Retinal pigment epithelial cell (primary cell): ENCODE measurements around the gene CPT2.

Experiments
- DNase-seq: peaks from one replicate; pipeline ENCODE4 v3.0.0-alpha.2; 2010; ENCODE audit warnings: low read depth
- H3K4me3 ChIP-seq: 2 replicates; pipeline ENCODE4 v1.5.1; 2011; ENCODE audit warnings: mild to moderate bottlenecking, low read length, control low read depth, moderate library complexity
- CTCF ChIP-seq: conservative IDR thresholded peaks from 2 replicates; pipeline ENCODE4 v1.5.1; 2011; ENCODE audit warnings: low read depth, low read length, control low read depth, inconsistent platforms

The CPT2 gene

GRCh38 chr1:53206735-53207379, 10.2 kb downstream of the CPT2 start:
- no peak for DNase-seq
- no peak overlapping the region for H3K4me3 ChIP-seq
- TF ChIP-seq CTCF, result no peak

- DNase-seq, result no peak
- H3K4me3 ChIP-seq, result no peak overlapping the region
- no peak for TF ChIP-seq CTCF
Measured at GRCh38 chr1:53207726-53208125, 11.1 kb downstream of the CPT2 start.

GRCh38 chr1:53210352-53210751, 13.7 kb downstream of the CPT2 start:
- no peak for DNase-seq
- no peak overlapping the region for H3K4me3 ChIP-seq
- TF ChIP-seq CTCF, result no peak

- no peak overlapping the region for H3K4me3 ChIP-seq
- TF ChIP-seq CTCF, result no peak
- no peak for DNase-seq
Measured at GRCh38 chr1:53210954-53211353, 14.3 kb downstream of the CPT2 start.

GRCh38 chr1:53214376-53214940, 17.8 kb downstream of the CPT2 start:
- DNase-seq, result no peak
- no peak overlapping the region for H3K4me3 ChIP-seq
- TF ChIP-seq CTCF, result no peak

- no peak overlapping the region for H3K4me3 ChIP-seq
- no peak for DNase-seq
- TF ChIP-seq CTCF, result no peak
Measured at GRCh38 chr1:53218201-53218600, 21.6 kb downstream of the CPT2 start.

- no peak for TF ChIP-seq CTCF
- DNase-seq, result no peak
- peak overlapping the region; percentile 75 for H3K4me3 ChIP-seq
Measured at GRCh38 chr1:53219711-53220110, 23.1 kb downstream of the CPT2 start.
